ENCODE data around the gene PRSS16.
"Not testable (repeated sequence)": the region's sequence is repeated elsewhere in the genome, so short reads cannot be mapped to it uniquely, and the experiment has no call there.

PRSS16 gene

GRCh38 chr6:27248783-27249182, 1.3 kb downstream of the PRSS16 start:
- DNase-seq: no peak

DNA sequence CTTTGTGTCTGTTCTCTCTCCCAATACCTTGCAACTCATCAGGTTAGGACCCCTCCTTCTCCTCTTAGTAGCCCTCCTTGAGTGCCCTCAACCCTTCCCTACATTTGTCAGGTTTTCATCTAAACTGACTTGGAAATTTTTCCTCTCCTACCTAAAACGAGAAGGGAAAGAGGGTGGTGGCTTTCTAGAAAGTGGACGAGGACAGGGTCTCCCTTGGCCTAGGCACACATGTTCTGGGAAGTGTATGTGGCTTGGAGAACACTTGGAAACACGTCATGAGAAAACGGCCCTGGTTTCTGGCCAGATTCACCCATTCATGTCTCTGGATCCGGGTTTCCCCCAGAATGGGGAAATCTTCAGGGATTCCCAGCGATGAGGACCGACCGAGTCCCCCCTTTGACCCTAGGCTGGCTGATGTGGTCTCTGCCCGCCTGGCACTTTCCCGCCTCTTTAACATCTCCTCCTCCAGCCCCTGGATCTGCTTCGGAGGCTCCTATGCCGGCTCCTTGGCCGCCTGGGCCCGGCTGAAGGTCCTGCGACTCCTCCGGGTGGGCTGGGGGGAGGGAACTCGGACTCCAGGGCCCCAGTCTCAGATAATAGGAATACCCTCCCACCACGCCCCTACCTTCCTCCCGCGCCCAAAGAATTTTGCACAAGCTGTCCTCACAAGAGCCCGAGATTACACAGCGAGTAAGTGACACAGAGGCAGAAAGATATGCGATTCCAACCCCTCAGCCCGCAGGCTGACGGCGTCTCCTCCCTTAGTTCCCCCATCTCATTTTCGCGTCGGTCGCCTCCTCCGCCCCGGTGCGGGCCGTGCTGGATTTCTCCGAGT, 3.0 kb downstream of the PRSS16 start:
- DNase-seq: no peak

GRCh38 chr6:27251112-27251605, 3.7 kb downstream of the PRSS16 start:
- DNase-seq: peak; percentile 46

GRCh38 chr6:27251606-27252251, 4.2 kb downstream of the PRSS16 start:
- DNase-seq: peak; percentile 61

GRCh38 chr6:27254566-27254965, 7.1 kb downstream of the PRSS16 start:
- DNase-seq: no peak

DNA sequence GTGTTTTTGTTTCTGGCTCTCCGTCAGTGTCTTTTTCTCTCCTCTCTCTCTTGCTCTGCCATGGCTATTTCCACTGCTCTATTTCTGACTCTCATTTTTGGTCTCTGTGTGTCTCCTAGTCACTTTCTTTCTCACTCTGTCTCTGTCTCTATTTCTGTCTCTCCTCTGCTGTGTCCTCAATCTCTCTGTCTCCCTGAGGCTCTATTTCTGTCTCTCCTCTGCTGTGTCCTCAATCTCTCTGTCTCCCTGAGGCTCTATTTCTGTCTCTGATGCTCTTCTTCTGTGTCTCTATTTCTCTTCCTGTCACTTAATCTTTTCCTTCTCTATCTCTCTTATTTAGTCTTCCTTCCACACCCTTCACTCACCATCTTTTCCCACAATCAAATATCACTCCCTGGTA, 8.4 kb downstream of the PRSS16 start:
- DNase-seq: no peak

GRCh38 chr6:27260369-27260768, 12.9 kb downstream of the PRSS16 start:
- no peak for DNase-seq

DNA sequence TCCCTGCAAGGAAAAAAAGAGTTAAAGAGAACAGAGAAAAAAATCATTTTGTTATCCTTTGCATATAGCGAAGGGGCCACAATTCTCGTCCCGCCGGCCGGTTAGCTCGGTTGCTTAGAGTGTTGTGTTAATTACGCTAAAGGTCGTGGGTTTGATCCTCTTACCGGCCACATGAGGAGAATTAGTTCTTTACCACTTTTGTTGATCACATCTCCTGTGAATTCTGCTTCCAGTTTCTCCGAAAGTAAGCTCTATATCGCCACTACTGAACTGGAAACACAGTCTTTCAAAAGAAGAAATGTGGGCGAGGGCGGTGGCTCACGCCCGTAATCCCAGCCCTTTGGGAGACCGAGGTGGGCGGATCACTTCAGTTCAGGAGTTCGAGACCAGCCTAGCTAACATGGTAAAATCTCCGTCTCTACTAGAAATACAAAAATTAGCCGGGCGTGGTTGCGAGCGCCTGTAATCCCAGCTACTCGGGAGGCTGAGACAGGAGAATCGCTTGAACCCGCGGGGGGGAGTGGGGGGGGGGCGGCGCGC, 13.4 kb downstream of the PRSS16 start:
- no peak for DNase-seq

DNA sequence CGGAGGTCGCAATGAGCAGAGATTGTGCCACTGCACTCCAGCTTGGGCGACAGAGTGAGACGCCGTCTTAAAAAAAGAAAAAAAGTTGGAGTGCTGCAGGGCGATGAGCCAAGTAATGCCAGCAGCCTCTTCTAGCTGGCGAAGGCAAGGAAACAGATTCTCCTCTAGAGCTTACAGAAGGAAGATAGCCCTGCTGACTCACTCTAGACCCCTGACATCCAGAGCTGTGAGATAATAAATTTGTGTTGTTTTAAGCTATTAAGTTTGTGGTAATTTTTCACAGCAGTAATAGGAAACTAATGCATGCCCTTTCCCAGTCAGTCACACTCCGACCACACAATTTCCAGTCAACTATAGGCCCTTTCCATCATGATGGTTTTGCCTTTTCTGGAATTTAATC, 16.4 kb downstream of the PRSS16 start:
- no peak for DNase-seq

DNA sequence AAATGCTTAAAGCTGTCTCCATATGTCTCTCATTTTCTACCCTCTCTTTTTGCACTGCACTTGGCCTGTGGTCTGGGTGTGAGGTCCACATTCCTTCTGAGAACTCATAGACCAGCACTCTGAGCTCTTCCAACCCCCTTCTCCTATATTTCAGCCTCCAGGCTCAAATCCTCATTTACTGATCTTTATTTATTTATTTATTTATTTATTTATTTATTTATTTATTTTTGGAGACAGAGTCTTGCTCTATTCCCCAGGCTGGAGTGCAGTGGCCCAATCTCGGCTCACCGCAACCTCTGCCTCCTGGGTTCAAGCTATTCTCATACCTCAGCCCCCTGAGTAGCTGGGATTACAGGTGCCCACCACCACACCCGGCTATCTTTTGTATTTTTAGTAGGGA, 19.5 kb downstream of the PRSS16 start:
- DNase-seq: not testable (repeated sequence)

GRCh38 chr6:27267857-27268434, 20.4 kb downstream of the PRSS16 start:
- DNase-seq: no peak

- no peak for DNase-seq
These were observed 21.3 kb downstream of the PRSS16 start for GRCh38 chr6:27268803-27269202.

DNA sequence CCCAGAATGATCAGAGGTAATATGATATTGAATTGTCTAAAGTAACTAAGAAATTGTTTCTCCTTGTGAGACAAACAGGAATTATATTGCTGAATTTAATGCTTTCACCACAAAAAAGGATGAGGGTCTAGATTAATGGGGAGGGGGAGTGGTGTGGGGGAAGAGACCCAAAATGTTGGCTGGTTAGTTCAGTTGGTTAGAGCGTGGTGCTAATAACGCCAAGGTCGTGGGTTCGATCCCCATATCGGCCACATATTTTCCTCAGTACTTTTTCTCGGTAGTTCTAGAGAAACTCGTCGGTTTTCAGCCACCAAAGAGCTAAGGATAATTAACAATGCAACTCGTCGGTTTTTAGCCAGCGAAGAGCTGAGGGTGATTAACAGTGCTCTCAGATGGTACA, 26.3 kb downstream of the PRSS16 start:
- DNase-seq: no peak

DNA sequence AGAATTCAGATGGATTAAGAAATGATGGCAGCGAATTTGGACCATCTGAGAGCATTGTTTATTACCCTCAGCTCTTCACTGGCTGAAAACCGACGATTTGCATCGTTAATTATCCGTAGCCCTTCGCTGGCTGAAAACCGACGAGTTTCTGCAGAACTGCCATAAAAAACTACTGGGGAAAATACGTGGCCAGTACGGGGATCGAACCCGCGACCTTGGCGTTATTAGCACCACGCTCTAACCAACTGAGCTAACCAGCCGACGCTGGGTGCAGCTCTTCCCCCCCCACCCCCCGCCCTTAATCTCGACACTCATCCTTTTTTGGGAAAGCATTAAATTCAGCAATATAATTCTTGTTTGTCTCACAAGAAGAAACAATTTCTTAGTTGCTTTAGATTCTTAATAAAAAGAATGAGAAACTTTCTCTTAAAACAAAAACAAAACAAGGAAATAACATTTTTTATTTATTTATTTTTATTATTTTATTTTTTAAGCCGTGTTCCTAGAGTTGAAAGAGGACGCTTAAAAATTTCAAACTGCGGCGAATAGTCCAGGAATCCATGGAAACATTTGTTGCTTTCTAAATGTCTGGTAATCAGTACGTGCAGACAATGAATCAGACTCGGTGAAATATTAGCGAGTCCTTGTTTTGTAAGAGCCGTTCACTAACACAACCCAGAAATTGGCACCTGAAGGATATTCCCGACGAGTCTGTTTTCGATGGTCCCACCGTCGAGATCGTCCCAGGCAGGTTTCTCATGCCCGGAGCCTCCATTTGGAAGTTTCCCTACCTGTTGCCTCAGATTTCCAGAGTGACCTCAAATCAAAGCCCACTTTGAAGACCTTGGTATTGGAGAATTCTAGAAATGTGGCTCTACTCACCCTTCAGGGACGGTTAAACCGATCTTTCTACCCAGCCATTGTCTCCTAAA, 27.8 kb downstream of the PRSS16 start:
- no peak for DNase-seq

GRCh38 chr6:27279513-27280063, 32.1 kb downstream of the PRSS16 start:
- no peak for DNase-seq

- DNase-seq: no peak
These were observed 32.6 kb downstream of the PRSS16 start for GRCh38 chr6:27280064-27280539.

DNA sequence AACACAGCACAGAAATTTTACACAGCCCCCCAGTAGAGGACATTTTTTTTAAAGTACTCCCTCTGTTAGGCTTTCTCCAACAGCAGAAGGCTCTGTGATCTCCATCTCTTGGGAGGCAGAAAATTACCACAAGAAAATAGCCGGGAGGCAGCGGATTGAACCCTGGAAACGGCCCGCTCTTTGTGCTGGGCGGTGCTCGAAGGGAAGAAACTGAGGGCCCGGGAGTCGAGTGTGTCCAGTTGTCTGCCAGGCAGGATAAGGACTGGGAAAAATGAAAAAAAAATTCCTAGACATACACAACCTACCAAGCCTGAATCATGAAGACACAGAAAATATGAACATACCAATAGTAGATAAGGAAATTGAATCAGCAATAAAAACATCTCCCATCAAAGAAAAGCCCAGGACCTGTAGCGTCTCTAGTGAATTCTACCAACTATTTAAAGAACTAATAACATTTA, 33.1 kb downstream of the PRSS16 start:
- DNase-seq: no peak

DNA sequence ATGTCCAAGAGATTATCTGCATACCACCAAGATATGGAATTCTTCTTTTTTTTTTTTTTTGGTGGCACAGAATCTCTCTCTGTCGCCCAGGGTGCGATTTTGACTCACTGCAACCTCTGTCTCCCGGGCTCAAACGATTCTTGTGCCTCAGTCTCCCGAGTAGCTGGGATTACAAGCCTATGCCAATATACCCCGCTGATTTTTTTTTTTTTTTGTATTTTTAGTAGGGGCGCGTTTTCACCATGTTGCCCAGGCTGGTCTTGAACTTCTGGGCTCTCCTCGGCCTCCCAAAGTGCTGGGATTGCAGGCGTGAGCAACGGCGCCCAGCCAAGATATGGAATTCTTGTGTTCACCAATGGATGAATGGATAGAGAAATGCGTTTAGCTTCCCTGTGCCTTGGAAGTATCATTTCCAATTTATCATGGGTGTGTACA, 33.6 kb downstream of the PRSS16 start:
- no peak for DNase-seq

DNA sequence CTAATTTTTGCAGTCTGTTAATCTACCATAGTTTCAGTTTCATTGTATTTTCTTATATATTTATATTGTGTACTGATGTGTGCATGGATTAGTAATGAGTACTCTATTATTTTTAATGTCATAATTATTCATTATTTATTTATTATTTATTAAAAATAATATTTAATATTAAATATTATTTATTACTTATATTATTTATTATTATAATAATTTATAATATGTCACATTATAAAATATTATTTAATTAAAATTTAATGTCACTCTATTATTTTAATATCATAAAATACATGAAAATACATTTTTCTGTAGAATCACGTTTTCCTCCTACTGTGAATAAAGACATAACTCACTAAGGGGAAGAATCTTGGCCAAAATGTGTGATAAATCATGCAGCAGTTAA, 34.1 kb downstream of the PRSS16 start:
- no peak for DNase-seq

DNA sequence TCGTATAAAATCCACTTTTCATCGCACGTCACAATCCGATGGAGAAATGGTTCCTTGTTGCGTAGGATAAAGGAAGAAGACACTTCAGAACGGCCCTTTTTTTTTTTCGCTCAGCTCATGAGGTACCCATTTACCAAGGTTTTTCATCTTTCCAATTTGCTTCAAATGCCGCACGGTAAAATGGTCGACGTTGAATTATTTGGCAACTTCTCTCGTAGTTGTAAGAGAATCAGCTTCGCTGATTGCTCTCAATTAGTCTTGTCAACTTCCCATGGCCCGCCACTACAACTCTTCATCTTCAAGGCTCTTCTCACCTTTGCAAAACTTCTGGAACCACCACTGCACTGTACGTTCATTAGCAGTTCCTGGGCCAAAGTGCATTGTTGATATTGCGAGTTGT, 35.8 kb downstream of the PRSS16 start:
- no peak for DNase-seq

GRCh38 chr6:27286141-27286540, 38.6 kb downstream of the PRSS16 start:
- no peak for DNase-seq

DNA sequence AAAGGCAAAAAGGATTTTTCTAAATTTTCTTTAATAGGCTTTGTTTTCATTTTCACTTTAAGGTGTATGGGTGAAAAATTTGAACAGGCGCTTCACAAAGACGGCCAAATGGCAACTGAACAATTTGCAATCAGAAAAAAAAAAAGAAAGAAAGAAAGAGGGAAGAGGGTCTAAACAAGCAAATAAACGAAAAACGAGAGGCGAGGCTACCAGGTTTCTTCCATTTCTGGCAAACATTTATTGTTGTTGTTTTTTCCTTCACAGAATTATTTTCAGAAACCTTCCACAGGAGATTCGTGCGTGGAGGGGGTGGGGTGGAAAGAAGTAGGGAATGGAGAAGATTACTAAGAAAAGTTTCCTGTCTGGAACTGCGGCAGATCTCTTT, 40.2 kb downstream of the PRSS16 start:
- no peak for DNase-seq

Measured in CD4-positive, alpha-beta T cell treated with Interleukin-15 for 1 hour (primary cell).